ENCODE measurements around the gene EBF4.
A peak's percentile ranks its signal among the peaks of the same experiment; 100 is the strongest.
"Not testable (repeated sequence)": the region's sequence is repeated elsewhere in the genome, so short reads cannot be mapped to it uniquely, and the experiment has no call there.

The EBF4 gene

GRCh38 chr20:2672446-2672845, 20.1 kb upstream of the EBF4 start:
- no peak for DNase-seq

GRCh38 chr20:2673453-2673852, 19.1 kb upstream of the EBF4 start:
- DNase-seq: no peak

GRCh38 chr20:2680046-2680445, 12.5 kb upstream of the EBF4 start:
- DNase-seq: no peak

- not testable (repeated sequence) for DNase-seq
Measured at GRCh38 chr20:2682040-2682439, 10.5 kb upstream of the EBF4 start.

- DNase-seq: peak; percentile 68
Measured at GRCh38 chr20:2684817-2685216, 7.8 kb upstream of the EBF4 start.

GRCh38 chr20:2687514-2687913, 5.1 kb upstream of the EBF4 start:
- DNase-seq: no peak

GRCh38 chr20:2688041-2688591, 4.5 kb upstream of the EBF4 start:
- DNase-seq: peak; percentile 91

GRCh38 chr20:2690213-2690612, 2.4 kb upstream of the EBF4 start:
- DNase-seq: no peak

- DNase-seq: no peak
Measured at GRCh38 chr20:2690718-2691117, 1.9 kb upstream of the EBF4 start.

GRCh38 chr20:2691127-2691526, 1.5 kb upstream of the EBF4 start:
- no peak for DNase-seq

- DNase-seq: no peak
Measured at GRCh38 chr20:2691663-2692035, 931 bp upstream of the EBF4 start.

GRCh38 chr20:2692886-2693285, 306 bp downstream of the EBF4 start:
- DNase-seq: no peak

- no peak for DNase-seq
Measured at GRCh38 chr20:2693286-2694007, 867 bp downstream of the EBF4 start.

- DNase-seq: no peak
Measured at GRCh38 chr20:2694008-2694471, 1.5 kb downstream of the EBF4 start.

GRCh38 chr20:2694519-2694918, 1.9 kb downstream of the EBF4 start:
- DNase-seq: no peak

- no peak for DNase-seq
Measured at GRCh38 chr20:2695206-2695983, 2.8 kb downstream of the EBF4 start.

GRCh38 chr20:2695984-2696525, 3.5 kb downstream of the EBF4 start:
- not testable (repeated sequence) for DNase-seq

GRCh38 chr20:2696646-2697045, 4.1 kb downstream of the EBF4 start:
- DNase-seq: no peak

GRCh38 chr20:2697768-2698167, 5.2 kb downstream of the EBF4 start:
- no peak for DNase-seq

GRCh38 chr20:2698186-2698817, 5.7 kb downstream of the EBF4 start:
- DNase-seq: no peak

- no peak for DNase-seq
Measured at GRCh38 chr20:2698912-2699311, 6.3 kb downstream of the EBF4 start.

GRCh38 chr20:2699775-2700413, 7.3 kb downstream of the EBF4 start:
- DNase-seq: no peak
